Measurements from ENCODE around the gene TCF7L1. TPM values are rescaled to one million over a fixed set of nuclear protein-coding genes. Genes with fewer than 3 reads are reported as not detected.

The TCF7L1 gene
- total and polyA plus RNA-seq, 9 of the 15 experiments (the other 6 are each of a cell fraction or from before 2014, with no cell fraction given) = 0.03 to 0.11 (median 0.07) TPM; not detected in 5

- BruUV-seq (replicated peaks) = no TSS peak
- Histone ChIP-seq H3K4me1 (replicated peaks in 1 of 2; ENCODE audit: control insufficient read depth in 2 of 2, insufficient read depth in 2 of 2, low read length in 2 of 2) (no peaks in the 10 kb centered on the region), H3K79me2 (ENCODE audit: control insufficient read depth, insufficient read depth, low read length) (no peaks in the 10 kb centered on the region), H3K27ac (ENCODE audit: extremely low read depth, low read depth, low read length) (no peak overlapping the region), H3K9me1 (ENCODE audit: control insufficient read depth, insufficient read depth, low read length) (no peaks in the 10 kb centered on the region), H3K27me3 (ENCODE audit: control insufficient read depth in 2 of 2, insufficient read depth in 2 of 2, low read length in 2 of 2) (peaks cover 41 to 61% of the 10 kb centered on the region in 2 experiments), H3K9me3 (replicated peaks; ENCODE audit: control insufficient read depth, insufficient read depth, low read depth, low read length) (no peaks in the 10 kb centered on the region), H2AFZ (ENCODE audit: low read depth, low read length) (no peak overlapping the region), H3K4me2 (ENCODE audit: insufficient read depth, low read length) (no peak overlapping the region), H3K9ac (ENCODE audit: insufficient read depth in 1 of 2, low read depth in 2 of 2, low read length in 2 of 2) (no peak overlapping the region), H4K20me1 (replicated peaks; ENCODE audit: control insufficient read depth, insufficient read depth, low read length) (0 out of 2 replicates have a peak, but pooled peaks cover 7% of the 10 kb centered on the region), H3K4me3 (no peak overlapping the region), H3K36me3 (ENCODE audit: control insufficient read depth, insufficient read depth, low read length) (no peaks in the 10 kb centered on the region)
- DNase-seq (ENCODE audit: extremely low read depth in 1 of 4, low spot score in 3 of 4) (no peak), FAIRE-seq (peak; percentile 62), ATAC-seq (no peak)
- ChIA-PET CTCF (ENCODE audit: low intra/inter-chr PET ratio) (no interaction called here), POLR2A (no interaction called here)
- in situ Hi-C loops (cut with MboI) = no loop called here
- WGBS (ENCODE audit: insufficient coverage, low coverage, missing lambda C conversion rate) = 2% methylated on average over 9 of the region's 9 CpGs
- no peak for TF ChIP-seq THAP12 (CRISPR knock-in tag; IDR thresholded peaks at IDR 0.05)
- TF ChIP-seq, protein P1, sequence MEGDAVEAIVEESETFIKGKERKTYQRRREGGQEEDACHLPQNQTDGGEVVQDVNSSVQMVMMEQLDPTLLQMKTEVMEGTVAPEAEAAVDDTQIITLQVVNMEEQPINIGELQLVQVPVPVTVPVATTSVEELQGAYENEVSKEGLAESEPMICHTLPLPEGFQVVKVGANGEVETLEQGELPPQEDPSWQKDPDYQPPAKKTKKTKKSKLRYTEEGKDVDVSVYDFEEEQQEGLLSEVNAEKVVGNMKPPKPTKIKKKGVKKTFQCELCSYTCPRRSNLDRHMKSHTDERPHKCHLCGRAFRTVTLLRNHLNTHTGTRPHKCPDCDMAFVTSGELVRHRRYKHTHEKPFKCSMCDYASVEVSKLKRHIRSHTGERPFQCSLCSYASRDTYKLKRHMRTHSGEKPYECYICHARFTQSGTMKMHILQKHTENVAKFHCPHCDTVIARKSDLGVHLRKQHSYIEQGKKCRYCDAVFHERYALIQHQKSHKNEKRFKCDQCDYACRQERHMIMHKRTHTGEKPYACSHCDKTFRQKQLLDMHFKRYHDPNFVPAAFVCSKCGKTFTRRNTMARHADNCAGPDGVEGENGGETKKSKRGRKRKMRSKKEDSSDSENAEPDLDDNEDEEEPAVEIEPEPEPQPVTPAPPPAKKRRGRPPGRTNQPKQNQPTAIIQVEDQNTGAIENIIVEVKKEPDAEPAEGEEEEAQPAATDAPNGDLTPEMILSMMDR (IDR thresholded peaks at IDR 0.05 in 2 of 3, conservative IDR thresholded peaks at IDR 0.05 in 1 of 3; ENCODE audit: insufficient read depth in 2 of 3, low read depth in 1 of 3, low read length in 3 of 3) = peak in 1 of 3 experiments; percentile 9; a peak in 1 of 6 replicates
- intact Hi-C loops (cut with micrococcal nuclease) = no loop called here
Measured at GRCh38 chr2:85215081-85215447, 81.9 kb downstream of the TCF7L1 start.

Measured in K562 (cell line).